H9 (cell line): ENCODE results near the gene C1S. TPM values are rescaled to one million over a fixed set of nuclear protein-coding genes. Genes with fewer than 3 reads are reported as not detected.

Experiments used
- DNase-seq: peaks from one replicate; pipeline ENCODE4 v3.0.0-alpha.2; 2017
- H2AFZ ChIP-seq: one replicate; pipeline ENCODE4 v1.6.1; 2013; ENCODE audit warnings: mild to moderate bottlenecking, low read length, control low read depth, moderate library complexity
- H2AK5ac ChIP-seq: 2 replicates; pipeline ENCODE4 v1.6.1; 2013; ENCODE audit warnings: low read length, control low read depth, mixed read lengths; ENCODE audit not compliant: insufficient read length
- H2BK120ac ChIP-seq: one replicate; pipeline ENCODE4 v1.6.1; 2013; ENCODE audit warnings: low read depth, mild to moderate bottlenecking, low read length, control low read depth, inconsistent platforms; ENCODE audit not compliant: poor library complexity, severe bottlenecking
- H2BK12ac ChIP-seq: 2 replicates; pipeline ENCODE4 v1.6.1; 2013; ENCODE audit warnings: low read length, control low read depth, mixed read lengths, low read depth; ENCODE audit not compliant: insufficient read length
- H2BK15ac ChIP-seq: 2 replicates; pipeline ENCODE4 v1.6.1; 2013; ENCODE audit warnings: low read depth, low read length, control low read depth
- H2BK20ac ChIP-seq: one replicate; pipeline ENCODE4 v1.6.1; 2013; ENCODE audit warnings: low read depth, mild to moderate bottlenecking, low read length, control low read depth, inconsistent platforms; ENCODE audit not compliant: poor library complexity, severe bottlenecking
- H2BK5ac ChIP-seq: 2 replicates; pipeline ENCODE4 v1.6.1; 2013; ENCODE audit warnings: low read length, control low read depth, mixed read lengths; ENCODE audit not compliant: insufficient read length
- H3K14ac ChIP-seq: 2 replicates; pipeline ENCODE4 v1.6.1; 2013; ENCODE audit warnings: low read length, control low read depth; ENCODE audit not compliant: insufficient read depth
- H3K18ac ChIP-seq: 2 replicates; pipeline ENCODE4 v1.6.1; 2013; ENCODE audit warnings: low read depth, mild to moderate bottlenecking, mixed read lengths, low read length, control low read depth; ENCODE audit not compliant: insufficient read length
- H3K23ac ChIP-seq: 2 replicates; pipeline ENCODE4 v1.6.1; 2013; ENCODE audit warnings: low read length, control low read depth, mixed read lengths, low read depth; ENCODE audit not compliant: insufficient read length
- H3K23me2 ChIP-seq: 2 replicates; pipeline ENCODE4 v1.6.1; 2013; ENCODE audit warnings: low read depth, mild to moderate bottlenecking, mixed read lengths, low read length, control low read depth; ENCODE audit not compliant: insufficient read length, poor library complexity, severe bottlenecking
- H3K27ac ChIP-seq: 2 replicates; pipeline ENCODE4 v1.5.1; 2013; ENCODE audit warnings: low read length, control low read depth, mixed read lengths, low read depth; ENCODE audit not compliant: insufficient read length
- H3K27me3 ChIP-seq: 2 replicates; pipeline ENCODE4 v1.6.1; 2013; ENCODE audit warnings: low read length, control low read depth, inconsistent platforms; ENCODE audit not compliant: insufficient read depth
- H3K4ac ChIP-seq: 2 replicates; pipeline ENCODE4 v1.6.1; 2013; ENCODE audit warnings: low read depth, mild to moderate bottlenecking, control low read depth, inconsistent platforms, low read length, moderate library complexity
- H3K4me1 ChIP-seq: 2 replicates; pipeline ENCODE4 v1.6.1; 2013; ENCODE audit warnings: low read length, control low read depth, inconsistent platforms; ENCODE audit not compliant: insufficient read depth
- H3K4me2 ChIP-seq: 2 replicates; pipeline ENCODE4 v1.6.1; 2013; ENCODE audit warnings: low read length, control low read depth, mixed read lengths; ENCODE audit not compliant: insufficient read length, insufficient read depth
- H3K56ac ChIP-seq: 2 replicates; pipeline ENCODE4 v1.6.1; 2013; ENCODE audit warnings: low read depth, mild to moderate bottlenecking, mixed read lengths, low read length, control low read depth; ENCODE audit not compliant: insufficient read length
- H3K79me1 ChIP-seq: 2 replicates; pipeline ENCODE4 v1.6.1; 2013; ENCODE audit warnings: low read depth, mild to moderate bottlenecking, moderate library complexity, low read length, control low read depth, inconsistent platforms; ENCODE audit not compliant: insufficient read depth, poor library complexity, severe bottlenecking
- H3K79me2 ChIP-seq: 2 replicates; pipeline ENCODE4 v1.6.1; 2013; ENCODE audit warnings: low read length, control low read depth, inconsistent platforms; ENCODE audit not compliant: insufficient read depth
- H3K9ac ChIP-seq: 2 replicates; pipeline ENCODE4 v1.6.1; 2013; ENCODE audit warnings: low read length, control low read depth, mixed read lengths; ENCODE audit not compliant: insufficient read length; ENCODE audit errors: extremely low read depth
- H3K9me3 ChIP-seq: one replicate; pipeline ENCODE4 v1.6.1; 2013; ENCODE audit warnings: low read depth, low read length, inconsistent platforms; ENCODE audit not compliant: control insufficient read depth
- H3T11ph ChIP-seq: one replicate; pipeline ENCODE4 v1.6.1; 2013; ENCODE audit warnings: mild to moderate bottlenecking, low read length, control low read depth, inconsistent platforms
- H4K20me1 ChIP-seq: one replicate; pipeline ENCODE4 v1.6.1; 2013; ENCODE audit not compliant: control insufficient read depth, insufficient read length, insufficient read depth
- H4K5ac ChIP-seq: 2 replicates; pipeline ENCODE4 v1.6.1; 2013; ENCODE audit warnings: low read depth, mild to moderate bottlenecking, mixed read lengths, low read length, control low read depth; ENCODE audit not compliant: insufficient read length
- H4K8ac ChIP-seq: replicated peaks from 2 replicates; pipeline ENCODE4 v1.6.1; 2013; ENCODE audit warnings: low read length, control low read depth, mixed read lengths, low read depth; ENCODE audit not compliant: insufficient read length
- H4K91ac ChIP-seq: 2 replicates; pipeline ENCODE4 v1.6.1; 2013; ENCODE audit warnings: low read depth, mild to moderate bottlenecking, moderate library complexity, mixed read lengths, low read length, control low read depth; ENCODE audit not compliant: insufficient read length
- H3K27ac Mint-ChIP-seq, 3 experiments: 2 replicates in 2 of 3; 3 replicates in 1 of 3; pipeline ENCODE4 v1.8.0; 2020 to 2021; ENCODE audit warnings: mixed read lengths in 3 of 3, mild to moderate bottlenecking in 1 of 3, moderate library complexity in 1 of 3
- H3K27me3 Mint-ChIP-seq: 2 replicates; pipeline ENCODE4 v1.8.0; 2021; ENCODE audit warnings: low read depth, mild to moderate bottlenecking, moderate library complexity, mixed read lengths
- H3K36me3 Mint-ChIP-seq, 3 experiments: 2 replicates in 2 of 3; 3 replicates in 1 of 3; pipeline ENCODE4 v1.8.0; 2020 to 2021; ENCODE audit warnings: low read depth in 3 of 3, mixed read lengths in 3 of 3; ENCODE audit not compliant: insufficient read depth in 1 of 3
- H3K4me1 Mint-ChIP-seq, 2 experiments: 2 replicates each; pipeline ENCODE4 v1.8.0; 2020; ENCODE audit warnings: mixed read lengths in 2 of 2
- H3K4me3 Mint-ChIP-seq, 2 experiments: 2 replicates in 1 of 2; 3 replicates in 1 of 2; pipeline ENCODE4 v1.8.0; 2020 to 2021; ENCODE audit warnings: mild to moderate bottlenecking in 2 of 2, mixed read lengths in 2 of 2, moderate library complexity in 1 of 2
- H3K9me3 Mint-ChIP-seq, 2 experiments: 2 replicates in 1 of 2; 3 replicates in 1 of 2; pipeline ENCODE4 v1.8.0; 2020; ENCODE audit warnings: mild to moderate bottlenecking in 2 of 2, mixed read lengths in 2 of 2, moderate library complexity in 1 of 2
- CTCF ChIP-seq: fragments of 200-600 bp; sonication (generic); conservative IDR thresholded peaks from 3 replicates; pipeline ENCODE4 v1.8.0; 2021; ENCODE audit warnings: antibody characterized with exemption, mild to moderate bottlenecking
- WGBS: extraction: QIAGEN DNeasy Blood & Tissue Kit; methylation state at CpG from one replicate; pipeline ENCODE4 v1.1.7; 2013; ENCODE audit warnings: missing lambda C conversion rate, low lambda C conversion rate, mixed read lengths; ENCODE audit not compliant: insufficient read length; ENCODE audit errors: extremely low coverage; 5-methylcytosine and 5-hydroxymethylcytosine counted together
- total RNA-seq: library from RNA; stranded (reverse); gene quantifications from 2 replicates; pipeline ENCODE4 v1.2.1, GENCODE V29; 2021

Gene C1S
- total RNA-seq, 1 experiment from 2014 or later: 4.2 TPM

DNA sequence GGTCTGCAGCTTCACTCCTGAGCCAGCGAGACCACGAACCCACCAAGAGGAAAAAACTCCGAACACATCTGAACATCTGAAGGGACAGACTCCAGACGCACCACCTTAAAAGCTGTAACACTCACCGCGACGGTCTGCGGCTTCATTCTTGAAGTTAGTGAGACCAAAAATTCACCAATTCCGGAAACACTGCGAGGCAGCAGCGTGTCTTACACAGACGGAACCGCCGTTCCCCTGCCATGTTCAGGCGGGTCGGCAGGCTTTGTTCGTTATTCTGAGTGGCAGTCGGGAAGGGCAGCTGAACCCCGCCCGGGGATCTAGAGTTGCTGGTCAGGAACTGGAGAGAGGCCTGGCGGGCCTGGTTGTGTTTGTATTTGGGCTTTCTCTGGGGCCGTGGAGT, 21.9 kb upstream of the C1S start:
- H3K4me2 ChIP-seq: no peak overlapping the region
- no peaks in the 10 kb centered on the region for H4K20me1 ChIP-seq
- H3K18ac ChIP-seq: no peak overlapping the region
- no peak overlapping the region for H3K23ac ChIP-seq
- H2BK5ac ChIP-seq: no peak overlapping the region
- TF ChIP-seq CTCF: no peak
- H3K79me2 ChIP-seq: no peaks in the 10 kb centered on the region
- no peak for DNase-seq
- H2BK120ac ChIP-seq: no peak overlapping the region
- no peak overlapping the region for H2BK15ac ChIP-seq
- no peak overlapping the region for H2BK20ac ChIP-seq
- no peak overlapping the region for H3K56ac ChIP-seq
- peaks cover 3% of the 10 kb centered on the region; the same call in 1 of the 2 replicates for H3K4me1 ChIP-seq
- Mint-ChIP-seq H3K4me1 (peaks cover 16 to 18% of the 10 kb centered on the region in 2 experiments), H3K36me3 (peaks cover 0 to 3% (median 0%) of the 10 kb centered on the region in 3 experiments; a peak in 1 of 7 replicates), H3K4me3 (no peak overlapping the region), H3K9me3 (peaks cover 2 to 3% of the 10 kb centered on the region in 2 experiments; a peak in 3 of 5 replicates), H3K27me3 (no peaks in the 10 kb centered on the region; the same call in 1 of the 2 replicates), H3K27ac (no peak overlapping the region)
- no peaks in the 10 kb centered on the region for H3K23me2 ChIP-seq
- H2AFZ ChIP-seq: no peak overlapping the region
- H3K9ac ChIP-seq: no peak overlapping the region
- H4K5ac ChIP-seq: no peak overlapping the region
- no peak overlapping the region for H3K14ac ChIP-seq
- no peaks in the 10 kb centered on the region for H3K9me3 ChIP-seq
- no peak overlapping the region for H3T11ph ChIP-seq
- no peak overlapping the region for H2AK5ac ChIP-seq
- H2BK12ac ChIP-seq: no peak overlapping the region
- no peak overlapping the region for H3K4ac ChIP-seq
- H3K27ac ChIP-seq: no peak overlapping the region
- H3K27me3 ChIP-seq: no peaks in the 10 kb centered on the region
- H4K8ac ChIP-seq: no peak overlapping the region
- H3K79me1 ChIP-seq: no peaks in the 10 kb centered on the region
- H4K91ac ChIP-seq: no peak overlapping the region
- no CpG with 5 or more reads among the region's 22 CpGs for WGBS
